MM.1S (cell line): ENCODE measurements around the gene WNT3.

Experiments used
- CTCF ChIP-seq: fragments of 300-600 bp; sonication (generic); IDR thresholded peaks from 2 replicates; pipeline ENCODE4 v1.5.1; 2016; ENCODE audit warnings: antibody characterized with exemption, low read length, mixed read lengths
- EZH2 ChIP-seq: fragments of 300-600 bp; sonication (generic); optimal IDR thresholded peaks from 2 replicates; pipeline ENCODE3; 2017; ENCODE audit warnings: low read depth, mild to moderate bottlenecking, antibody characterized with exemption, low read length, mixed read lengths

GRCh38 chr17:46800573-46800972, 17.9 kb downstream of the WNT3 start:
- TF ChIP-seq CTCF (no peak), EZH2 (no peak)
